Measurements from ENCODE around the gene GRM5. TPM values are rescaled to one million over a fixed set of nuclear protein-coding genes. Genes with fewer than 3 reads are reported as not detected.
"Not testable (repeated sequence)": the region's sequence is repeated elsewhere in the genome, so short reads cannot be mapped to it uniquely, and the experiment has no call there.

Gene GRM5
- total RNA-seq, 4 donors from 2014 or later: under 0.01 to 1.8 (median under 0.01) TPM; not detected in 1

- 88% methylated on average over 1 of the region's 1 CpG for WGBS, 2 donors
- H3K36me3 ChIP-seq; H3K9me3 ChIP-seq; H3K4me3 ChIP-seq; H3K27ac ChIP-seq; DNase-seq (ENCODE audit: low spot score in 2 of 2); H3K27me3 ChIP-seq; H3K4me1 ChIP-seq: not testable (repeated sequence)
These were observed 8.4 kb downstream of the GRM5 start for GRCh38 chr11:89057406-89057805.

DNA sequence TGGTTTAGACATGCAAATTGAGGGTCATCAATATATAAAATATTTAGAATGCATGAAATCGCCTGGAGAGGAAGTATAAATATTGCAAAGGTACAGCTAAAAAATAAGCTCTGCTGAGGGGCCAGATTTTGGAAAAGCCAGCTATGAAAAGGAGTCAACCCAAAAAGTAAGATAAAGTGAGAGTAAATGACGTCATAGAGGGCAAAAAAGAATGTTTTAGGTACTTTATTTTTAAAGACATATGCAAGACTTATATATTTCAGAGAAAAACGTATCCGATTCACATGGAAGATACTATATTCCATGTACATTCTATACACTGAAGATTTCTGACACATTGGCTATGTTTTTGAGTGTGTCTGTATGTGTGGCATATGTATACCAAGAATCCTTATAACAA is 13.6 kb downstream of the GRM5 start:
- DNase-seq (ENCODE audit: low spot score in 2 of 2): no peak
- 81 to 83% methylated on average over 4 of the region's 4 CpGs for WGBS, 2 donors
- no peaks in the 10 kb centered on the region for H3K36me3 ChIP-seq
- no peak overlapping the region for H3K4me3 ChIP-seq
- H3K4me1 ChIP-seq: no peaks in the 10 kb centered on the region
- no peak overlapping the region for H3K27ac ChIP-seq
- no peak for TF ChIP-seq POLR2A (IDR thresholded peaks at IDR 0.05)
- no peak for TF ChIP-seq EP300 (IDR thresholded peaks at IDR 0.05)
- TF ChIP-seq CTCF (IDR thresholded peaks at IDR 0.05): no peak
- H3K27me3 ChIP-seq: no peaks in the 10 kb centered on the region
- no peaks in the 10 kb centered on the region for H3K9me3 ChIP-seq

GRCh38 chr11:89047159-89047558 is 18.6 kb downstream of the GRM5 start:
- H3K4me3 ChIP-seq; H3K9me3 ChIP-seq; H3K27me3 ChIP-seq; H3K36me3 ChIP-seq; H3K27ac ChIP-seq; H3K4me1 ChIP-seq; DNase-seq (ENCODE audit: low spot score in 2 of 2): not testable (repeated sequence)
- WGBS, 2 donors: 89 to 96% methylated on average over 3 to 4 of the region's 4 CpGs

DNA sequence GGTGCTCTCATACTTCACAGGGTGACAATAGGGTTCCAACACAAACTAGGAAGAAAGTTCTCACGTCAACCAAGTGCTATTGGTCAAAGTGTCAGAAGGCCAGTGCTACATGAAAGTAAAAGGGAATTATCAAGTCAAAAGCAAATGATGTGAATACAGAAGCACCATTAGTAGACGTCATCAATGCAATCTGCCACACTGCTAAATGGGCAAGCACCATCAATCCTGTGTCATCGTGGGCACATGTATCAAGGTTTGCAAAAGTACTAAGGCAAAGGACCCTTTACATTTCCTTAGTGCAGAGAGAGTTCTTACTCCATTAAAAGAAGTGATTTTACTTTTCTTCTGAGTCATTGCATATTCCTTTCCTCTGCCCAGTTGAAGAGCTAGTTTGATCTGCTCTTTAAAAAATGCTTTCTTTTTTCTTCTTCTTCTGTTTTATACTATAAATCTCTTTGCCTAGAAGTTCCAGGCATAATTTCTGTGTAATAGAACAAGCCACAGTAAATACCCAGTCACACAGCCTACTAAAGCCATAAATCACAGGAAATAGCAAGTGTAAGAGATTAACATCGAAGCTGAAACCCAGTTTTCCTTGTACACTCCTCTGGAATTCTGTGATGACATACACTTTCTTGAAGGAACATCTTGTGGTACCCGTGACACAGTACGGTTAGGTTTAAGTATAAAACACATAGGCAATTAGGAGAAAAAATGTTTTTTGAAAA is 21.8 kb downstream of the GRM5 start:
- not testable (repeated sequence) for H3K36me3 ChIP-seq; H3K4me1 ChIP-seq; H3K27me3 ChIP-seq; DNase-seq (ENCODE audit: low spot score in 2 of 2); H3K27ac ChIP-seq; H3K4me3 ChIP-seq; H3K9me3 ChIP-seq
- 59 to 60% methylated on average over 6 of the region's 6 CpGs for WGBS, 2 donors

DNA sequence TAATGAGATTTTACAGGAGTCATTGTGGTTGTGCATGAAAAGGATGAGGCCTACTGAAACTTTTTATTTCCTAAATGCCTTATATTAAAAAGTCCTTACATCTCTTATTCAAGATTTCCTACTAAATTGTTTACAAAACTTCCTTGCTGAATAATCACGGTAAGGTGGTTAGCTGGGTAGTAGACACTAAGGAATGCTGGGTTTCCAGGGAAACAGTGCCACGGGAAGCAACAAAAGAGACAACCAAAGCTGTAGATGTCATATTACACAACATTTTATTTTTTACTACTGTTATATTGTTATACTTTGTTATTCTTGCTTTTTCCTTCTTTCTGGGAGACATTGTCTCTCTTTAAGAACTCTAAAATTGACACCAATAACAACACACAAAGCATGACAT is 36.1 kb downstream of the GRM5 start:
- not testable (repeated sequence) for H3K4me3 ChIP-seq; DNase-seq (ENCODE audit: low spot score in 2 of 2); H3K4me1 ChIP-seq; H3K36me3 ChIP-seq; H3K27me3 ChIP-seq; H3K27ac ChIP-seq; H3K9me3 ChIP-seq
- 88 to 93% methylated on average over 2 of the region's 2 CpGs for WGBS, 2 donors

GRCh38 chr11:89021339-89021738 is 44.4 kb downstream of the GRM5 start:
- Histone ChIP-seq H3K4me3 (no peak overlapping the region), H3K27me3 (no peaks in the 10 kb centered on the region), H3K27ac (no peak overlapping the region), H3K9me3 (no peaks in the 10 kb centered on the region), H3K4me1 (no peaks in the 10 kb centered on the region), H3K36me3 (no peaks in the 10 kb centered on the region)
- 67% methylated on average over 2 of the region's 2 CpGs for WGBS, 2 donors
- TF ChIP-seq CTCF (IDR thresholded peaks at IDR 0.05): no peak
- TF ChIP-seq POLR2A (IDR thresholded peaks at IDR 0.05): no peak
- no peak for TF ChIP-seq EP300 (IDR thresholded peaks at IDR 0.05)
- no peak for DNase-seq (ENCODE audit: low spot score in 2 of 2)

GRCh38 chr11:89019827-89020547 is 45.8 kb downstream of the GRM5 start:
- H3K9me3 ChIP-seq: not testable (repeated sequence)

DNA sequence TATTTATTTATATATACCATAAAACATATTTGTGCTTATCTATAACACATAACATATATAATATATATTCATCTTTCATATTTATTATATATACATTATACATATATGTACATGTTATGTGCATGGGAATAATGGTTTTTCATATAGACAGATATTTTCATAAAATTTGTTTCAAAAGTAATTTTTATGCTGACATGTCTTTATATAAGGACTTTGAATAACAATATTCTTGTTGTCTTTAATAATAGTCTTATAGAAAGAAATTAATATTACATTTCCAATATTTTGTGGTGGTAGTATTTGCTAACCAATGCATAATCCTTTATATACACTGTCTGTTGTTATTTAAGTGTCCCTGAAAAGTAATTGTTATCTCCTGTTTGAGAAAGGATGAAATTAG is 49.6 kb downstream of the GRM5 start:
- no peaks in the 10 kb centered on the region for H3K4me1 ChIP-seq
- no peak for DNase-seq (ENCODE audit: low spot score in 2 of 2)
- no peak overlapping the region for H3K4me3 ChIP-seq
- no peaks in the 10 kb centered on the region for H3K27me3 ChIP-seq
- no peak overlapping the region for H3K27ac ChIP-seq
- no peak for TF ChIP-seq EP300 (IDR thresholded peaks at IDR 0.05)
- TF ChIP-seq CTCF (IDR thresholded peaks at IDR 0.05): no peak
- TF ChIP-seq POLR2A (IDR thresholded peaks at IDR 0.05): no peak
- H3K9me3 ChIP-seq: no peaks in the 10 kb centered on the region
- H3K36me3 ChIP-seq: no peaks in the 10 kb centered on the region

More at GRCh38 chr11:89019827-89020547, 45.8 kb downstream of the GRM5 start:
- H3K4me1 ChIP-seq; H3K36me3 ChIP-seq; H3K27me3 ChIP-seq; H3K4me3 ChIP-seq; DNase-seq (ENCODE audit: low spot score in 2 of 2); H3K27ac ChIP-seq: not testable (repeated sequence)

All from tibial nerve (tissue), 4 donors.